Activated CD8-positive, alpha-beta memory T cell treated with anti-CD3 and anti-CD28 coated beads for 4 hours (primary cell): ENCODE data around the gene RIN1.

Source experiments
- DNase-seq, 2 donors: peaks; one replicate each; pipeline ENCODE4 v3.0.0-alpha.2; 2020; ENCODE audit warnings: low read depth in 2 of 2

RIN1 gene

DNA sequence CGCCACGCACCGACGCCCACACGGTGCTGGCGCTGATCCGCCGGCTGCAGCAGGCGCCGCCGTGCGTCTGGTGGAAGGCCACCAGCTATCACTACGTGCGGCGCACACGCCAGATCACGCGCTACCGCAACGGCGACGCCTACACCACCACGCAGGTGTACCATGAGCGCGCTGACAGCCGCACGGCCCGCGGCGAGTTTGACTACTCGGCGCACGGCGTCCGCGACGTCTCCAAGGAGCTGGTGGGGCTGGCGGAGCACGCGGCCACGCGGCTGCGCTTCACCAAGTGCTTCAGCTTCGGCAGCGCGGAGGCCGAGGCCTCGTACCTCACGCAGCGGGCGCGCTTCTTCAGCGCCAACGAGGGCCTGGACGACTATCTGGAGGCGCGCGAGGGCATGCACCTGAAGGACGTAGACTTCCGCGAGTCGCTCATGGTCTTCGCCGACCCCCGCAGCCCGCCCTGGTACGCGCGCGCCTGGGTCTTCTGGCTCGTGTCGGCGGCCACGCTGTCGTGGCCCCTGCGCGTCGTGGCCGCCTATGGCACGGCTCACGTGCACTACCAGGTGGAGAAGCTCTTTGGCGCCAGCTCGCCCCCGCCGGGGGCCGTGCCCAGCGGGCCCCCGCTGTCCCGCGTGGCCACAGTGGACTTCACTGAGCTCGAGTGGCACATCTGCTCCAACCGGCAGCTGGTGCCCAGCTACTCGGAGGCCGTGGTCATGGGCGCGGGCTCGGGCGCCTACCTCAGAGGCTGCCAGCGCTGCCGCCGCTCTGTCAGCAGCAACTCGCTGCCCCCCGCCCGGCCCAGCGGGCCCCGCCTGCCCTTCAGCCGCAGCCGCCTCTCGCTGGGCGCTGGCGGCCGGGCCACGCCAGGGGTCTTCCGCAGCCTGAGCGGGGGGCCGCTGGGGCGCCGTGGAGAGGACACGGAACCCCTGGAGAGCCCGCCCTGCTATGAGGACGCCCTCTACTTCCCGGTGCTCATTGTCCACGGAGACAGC lies 41.3 kb downstream of the RIN1 start:
- no peak for DNase-seq

DNA sequence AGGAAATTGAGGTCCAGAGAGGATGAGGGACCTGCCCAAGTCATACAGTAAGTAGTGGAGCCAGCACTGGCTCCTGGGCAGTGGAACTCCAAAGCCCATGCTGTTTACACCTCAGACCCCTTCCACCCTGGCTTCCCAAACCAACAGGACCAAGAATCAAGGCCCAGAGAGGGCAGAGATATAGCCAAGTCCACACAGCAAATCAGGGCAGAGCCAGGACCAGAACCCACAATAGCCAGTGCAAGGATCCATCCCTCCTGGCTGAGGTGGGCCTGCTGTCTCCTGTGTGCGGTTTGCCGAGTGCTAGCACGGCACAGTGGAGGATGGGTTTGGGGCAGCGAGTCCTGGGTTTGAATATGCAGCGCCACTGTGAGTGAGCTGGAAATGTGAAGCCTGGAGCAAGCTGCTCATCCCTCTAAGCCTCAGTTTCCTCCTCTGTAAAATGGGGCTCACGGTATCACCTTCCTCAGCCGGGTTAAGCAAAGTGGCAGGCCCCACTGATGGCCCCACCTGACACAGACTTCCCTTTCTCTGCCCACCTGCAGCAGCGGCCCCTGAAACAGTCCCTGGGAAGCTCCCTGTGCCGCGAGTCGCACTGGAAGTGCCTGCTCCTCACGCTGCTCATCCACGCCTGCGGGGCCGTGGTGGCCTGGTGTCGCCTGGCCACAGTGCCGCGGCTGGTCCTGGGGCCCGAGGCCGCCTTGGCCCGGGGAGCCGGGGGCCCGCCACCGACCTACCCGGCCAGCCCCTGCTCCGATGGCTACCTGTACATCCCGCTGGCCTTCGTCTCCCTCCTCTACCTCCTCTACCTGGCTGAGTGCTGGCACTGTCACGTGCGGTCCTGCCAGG lies 42.2 kb downstream of the RIN1 start:
- no peak for DNase-seq

- no peak for DNase-seq
These were observed 42.9 kb downstream of the RIN1 start for GRCh38 chr11:66293352-66293751.

DNA sequence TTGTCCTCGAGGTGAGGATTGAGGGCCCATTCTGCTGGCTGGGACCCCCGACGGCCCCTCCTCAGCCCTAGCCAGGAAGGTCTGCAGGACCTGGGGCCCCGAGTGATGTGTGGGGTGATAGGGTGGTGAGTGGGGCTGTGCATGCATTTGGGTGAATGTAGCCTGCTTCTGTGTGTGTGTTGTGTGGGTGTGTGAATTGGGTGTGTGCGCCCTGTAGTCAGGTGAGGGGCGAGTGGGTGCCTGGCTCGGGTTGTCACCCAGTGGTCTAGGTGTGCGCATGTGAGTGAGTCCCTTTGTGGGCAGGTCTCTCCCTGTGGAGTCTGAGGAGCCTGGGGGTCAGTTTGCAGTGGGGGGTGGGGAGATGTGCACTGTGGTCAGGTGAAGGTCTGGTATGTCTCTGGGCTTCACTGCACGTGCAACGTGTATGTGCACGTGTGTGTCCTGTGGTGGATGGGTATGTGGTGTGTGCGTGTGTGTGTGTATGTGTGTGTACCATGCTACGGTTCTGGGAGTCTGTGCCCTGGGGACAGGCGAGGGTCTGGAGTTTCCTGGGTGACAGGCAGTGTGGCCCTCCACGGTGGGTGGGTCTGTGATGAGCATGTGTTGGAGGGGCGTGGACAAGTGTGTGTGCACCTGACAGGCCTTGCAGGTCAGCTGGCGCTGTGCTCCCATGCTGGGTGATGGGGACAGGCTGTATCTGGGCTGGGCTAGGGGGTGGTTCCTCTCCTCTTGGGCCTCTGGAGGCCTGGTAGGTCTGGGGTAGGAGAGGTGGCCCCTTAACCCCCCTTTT lies 43.5 kb downstream of the RIN1 start:
- no peak for DNase-seq

GRCh38 chr11:66291706-66292542 lies 44.3 kb downstream of the RIN1 start, which contains the start of gene TMEM151A:
Gene TMEM151A, plus strand, starts transcription at chr11:66291894. Its CDS starts 120 bp downstream, at chr11:66292014.
- DNase-seq = no peak

DNA sequence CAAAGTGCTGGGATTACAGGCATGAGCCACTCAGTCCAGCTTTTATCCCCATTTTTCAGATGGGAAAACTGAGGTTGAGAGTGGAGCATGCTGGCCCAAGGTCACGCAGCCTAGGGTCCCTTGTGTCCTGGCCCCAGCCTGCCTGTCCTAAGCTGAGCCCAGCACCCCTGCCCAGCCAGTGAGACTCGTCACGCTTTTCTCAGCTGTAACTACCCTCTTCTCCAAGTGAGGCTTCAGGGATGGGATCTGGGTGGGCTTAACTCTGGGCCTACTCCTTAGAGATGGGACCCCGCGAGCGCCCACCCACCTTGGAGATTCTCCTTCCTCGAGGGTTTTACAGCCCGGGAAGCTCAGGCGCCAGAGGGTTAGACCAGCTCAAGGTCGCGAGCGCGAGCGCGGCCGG lies 44.9 kb downstream of the RIN1 start:
- no peak for DNase-seq

- no peak for DNase-seq
These were observed 46.0 kb downstream of the RIN1 start for GRCh38 chr11:66290330-66290621.

GRCh38 chr11:66289548-66290329 lies 46.5 kb downstream of the RIN1 start:
- DNase-seq = peak; percentile 55 to 67

DNA sequence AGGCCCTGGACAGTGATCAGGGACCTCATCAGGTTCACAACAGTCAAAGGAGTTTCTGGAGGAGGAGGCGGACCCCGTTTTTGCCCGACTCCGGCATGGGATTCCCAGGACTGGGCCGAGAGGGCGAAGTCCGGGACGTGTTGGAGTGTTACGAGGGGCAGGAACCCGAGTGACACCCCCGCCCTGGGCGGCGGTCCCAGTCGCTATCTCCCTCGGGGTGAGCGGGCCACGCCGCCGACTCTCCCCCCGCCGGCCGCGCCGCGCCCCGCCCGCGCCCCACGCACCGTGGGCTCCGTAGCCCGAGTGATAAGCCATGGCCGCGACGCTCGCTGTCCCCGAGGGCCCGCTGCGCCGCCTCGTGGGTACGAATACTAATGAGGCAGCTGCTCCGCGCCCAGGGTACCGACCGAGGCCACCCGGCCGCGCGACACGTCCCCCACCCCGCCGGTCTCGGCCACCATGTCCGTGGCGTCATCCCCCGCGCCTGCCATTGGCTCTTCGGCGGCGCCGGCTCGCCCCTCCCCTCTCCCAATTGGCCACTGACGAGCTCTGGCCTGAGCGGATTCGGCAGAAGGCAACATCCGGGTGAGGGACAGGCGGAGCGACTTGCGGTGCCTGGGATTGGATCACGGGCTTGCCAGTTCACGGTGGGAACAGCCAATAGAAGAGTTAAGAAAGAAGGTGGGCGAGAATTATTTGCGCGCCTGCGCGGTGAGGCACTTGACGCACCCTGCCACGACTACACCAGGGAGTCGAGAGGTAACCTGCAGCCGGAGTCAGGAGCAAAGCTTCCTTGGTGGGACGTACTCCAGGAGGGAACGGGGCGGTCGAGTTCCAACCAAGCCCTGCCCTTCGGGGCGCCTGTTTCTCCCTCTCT lies 47.3 kb downstream of the RIN1 start, which contains the start of gene YIF1A:
Gene YIF1A, minus strand, starts transcription at position 473 of the 877 bp plus-strand sequence. Its CDS starts 158 bp downstream, at position 315.
- peak; percentile 93 to 98 for DNase-seq

DNA sequence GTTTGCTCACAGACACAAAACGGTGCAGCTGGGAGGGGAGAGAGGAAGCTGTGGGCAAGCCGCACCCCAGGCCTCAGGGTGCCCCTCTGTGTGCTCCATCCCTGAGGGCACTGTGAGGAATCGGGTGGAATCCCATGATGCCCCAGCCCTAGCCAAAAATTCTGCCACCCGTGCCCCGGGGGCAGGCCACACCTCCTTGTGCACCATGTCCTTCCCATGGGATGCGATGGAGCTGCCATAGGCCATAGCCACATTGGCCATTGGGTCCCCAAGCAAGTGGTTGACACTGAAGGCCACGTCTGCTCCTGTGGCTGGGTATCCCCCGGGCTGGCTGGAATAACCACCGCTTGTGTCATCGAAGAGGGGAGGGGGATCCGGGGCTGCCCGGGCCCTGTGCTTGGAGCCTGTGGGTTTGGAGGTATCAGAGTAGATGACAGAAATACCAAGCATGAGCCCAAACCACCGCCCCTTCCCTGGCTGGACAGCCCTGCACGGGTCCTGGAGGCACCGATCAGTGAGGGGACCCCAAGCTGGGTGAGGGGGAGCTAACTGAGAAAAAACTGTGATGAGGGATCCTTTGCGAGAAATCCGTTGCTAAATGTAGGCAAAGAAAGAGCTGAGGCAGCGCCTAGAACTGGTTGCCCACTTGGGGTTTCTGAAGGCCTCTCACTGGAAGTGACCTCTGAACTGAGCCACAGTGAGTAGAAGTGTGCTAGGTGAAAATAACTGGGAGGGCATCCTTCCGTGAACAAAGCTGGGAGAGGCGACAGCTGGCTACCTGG lies 48.2 kb downstream of the RIN1 start:
- no peak for DNase-seq

DNA sequence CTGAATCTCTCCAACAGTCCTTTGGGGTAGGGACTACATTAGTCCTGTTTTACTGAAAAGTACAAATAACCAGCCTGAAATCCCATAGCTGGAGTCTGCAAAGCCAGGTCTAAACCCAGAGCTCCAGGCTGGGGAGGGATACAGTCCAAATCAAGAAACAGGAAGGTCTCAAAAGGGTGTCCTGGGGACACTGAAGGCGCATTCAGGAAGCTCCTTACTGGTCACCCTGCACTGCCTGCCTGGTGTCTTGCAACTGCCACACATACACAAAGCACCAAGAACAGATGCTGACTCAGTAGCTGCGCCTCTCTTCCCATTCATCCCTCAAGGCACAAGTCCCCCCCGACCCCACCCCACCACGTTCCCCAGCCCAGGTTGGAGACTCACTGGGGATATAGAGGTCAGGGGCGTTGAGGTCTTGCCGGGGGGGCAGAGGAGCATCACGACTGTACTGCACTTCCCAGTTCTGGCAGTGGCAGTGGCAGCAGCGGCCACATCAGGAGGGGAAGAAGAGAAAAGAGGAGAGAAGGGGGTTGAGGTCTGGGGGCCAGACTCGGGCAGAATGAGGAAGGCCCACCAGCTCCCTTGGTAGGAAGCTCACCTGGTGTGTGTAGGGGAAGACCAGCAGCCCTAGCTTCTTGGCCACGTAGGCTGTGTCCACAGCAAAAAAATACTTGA lies 48.9 kb downstream of the RIN1 start:
- no peak for DNase-seq

DNA sequence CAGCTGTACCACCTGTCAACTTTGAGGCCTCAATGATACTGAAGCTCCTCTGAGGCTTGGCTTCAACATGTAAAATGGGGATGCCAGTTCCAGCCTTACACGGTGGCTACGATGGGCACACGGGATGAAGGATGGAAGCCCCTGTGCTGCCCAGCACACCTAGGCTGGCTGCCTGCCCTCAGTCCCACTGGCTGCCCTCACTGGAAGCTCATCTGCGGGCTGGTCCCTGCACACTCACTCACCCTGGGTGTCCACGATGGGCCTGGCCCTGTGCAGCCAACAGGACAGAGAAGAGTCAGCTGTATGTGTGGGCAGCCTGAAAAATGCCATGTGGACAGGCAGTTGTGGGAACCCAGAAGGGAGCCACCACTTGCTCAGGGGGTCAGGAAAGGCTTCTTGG lies 49.5 kb downstream of the RIN1 start:
- no peak for DNase-seq

- no peak for DNase-seq
These were observed 50.8 kb downstream of the RIN1 start for GRCh38 chr11:66285250-66285947.

- DNase-seq = no peak
These were observed 51.6 kb downstream of the RIN1 start for GRCh38 chr11:66284526-66285078.

DNA sequence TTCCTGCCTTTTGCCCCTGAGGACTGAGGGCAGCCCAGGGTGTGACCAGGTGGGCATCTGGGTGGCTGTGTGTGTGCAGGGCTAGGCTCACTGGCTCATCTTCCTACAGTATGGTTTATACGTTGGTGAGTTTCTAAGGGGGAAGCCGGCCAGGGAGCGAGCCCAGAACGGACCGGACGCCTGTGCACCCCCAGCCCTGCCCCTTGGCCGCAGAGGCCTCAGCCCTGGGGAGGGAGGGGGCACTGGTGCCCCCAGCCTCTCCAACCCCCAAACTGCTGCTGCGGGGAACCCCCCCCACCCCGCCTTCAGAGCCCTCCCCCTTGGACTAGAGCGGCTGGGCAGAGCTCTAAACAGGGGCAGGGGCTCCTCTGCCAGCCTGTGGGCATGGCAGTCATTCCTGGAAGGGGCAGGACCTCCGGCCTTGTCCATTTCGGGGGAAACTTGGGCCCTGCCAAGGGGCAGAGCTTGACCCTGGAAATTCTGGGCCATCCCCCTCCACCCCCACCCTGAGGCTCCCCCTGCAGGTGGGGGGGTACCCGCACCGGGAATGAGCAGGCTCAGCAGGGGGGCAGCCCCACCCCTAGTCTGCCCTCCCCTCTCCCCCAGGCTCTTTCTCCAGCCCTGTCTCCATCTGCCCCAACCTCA lies 52.7 kb downstream of the RIN1 start:
- no peak for DNase-seq
